T follicular helper cell (primary cell): ENCODE results near the gene PKD1L1.
"Not testable (repeated sequence)": the region's sequence is repeated elsewhere in the genome, so short reads cannot be mapped to it uniquely, and the experiment has no call there.

Experiments
- DNase-seq: peaks from one replicate; pipeline ENCODE4 v3.0.0-alpha.2; 2020; ENCODE audit warnings: low read depth

Gene PKD1L1

DNA sequence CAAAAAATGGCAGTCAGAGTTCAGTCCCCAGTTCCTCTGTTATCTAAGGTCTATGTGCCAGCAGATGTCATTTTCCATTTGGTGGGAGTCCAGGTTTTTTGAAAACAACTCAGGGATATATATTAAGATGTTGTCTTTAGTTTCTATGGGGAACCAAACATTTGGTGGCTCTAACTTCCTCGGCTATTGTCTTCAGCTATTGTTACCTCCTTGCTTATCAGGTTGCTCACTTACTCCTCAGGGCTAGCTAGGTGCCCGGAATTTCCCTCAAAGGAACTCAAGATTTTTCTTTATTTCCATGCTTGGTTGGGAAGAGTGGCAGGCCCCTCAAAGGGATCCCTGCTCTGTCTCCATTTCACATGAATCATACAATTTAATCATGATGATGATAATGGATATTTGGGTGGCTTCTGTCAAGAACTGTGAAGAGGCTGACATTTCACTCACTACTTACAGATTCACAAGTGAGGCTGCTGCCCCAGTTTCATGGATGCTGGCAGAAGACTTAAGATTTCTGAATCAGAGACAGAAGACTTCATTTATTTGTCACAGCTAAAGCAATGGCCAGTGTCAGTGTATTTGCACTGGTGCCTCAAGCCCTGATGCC is 182.8 kb downstream of the PKD1L1 start:
- no peak for DNase-seq

DNA sequence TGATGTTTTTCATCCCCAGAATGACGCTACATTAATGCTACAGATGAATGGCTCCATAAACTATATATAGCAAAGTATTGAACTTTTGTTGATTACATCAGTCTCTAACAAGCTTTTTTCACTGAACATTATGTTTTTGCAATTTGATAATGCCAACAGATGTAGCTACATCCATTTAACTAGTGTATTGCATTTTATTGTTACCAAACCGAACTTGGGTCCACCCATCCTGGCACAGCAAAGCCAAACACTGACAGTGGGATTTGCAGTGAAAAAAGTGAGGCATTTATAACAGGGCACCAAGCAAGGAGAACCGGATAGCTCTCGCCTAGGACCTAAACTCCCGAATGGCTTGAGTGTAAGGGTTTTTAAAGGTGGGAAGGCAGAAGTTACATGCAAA is 183.5 kb downstream of the PKD1L1 start:
- no peak for DNase-seq

DNA sequence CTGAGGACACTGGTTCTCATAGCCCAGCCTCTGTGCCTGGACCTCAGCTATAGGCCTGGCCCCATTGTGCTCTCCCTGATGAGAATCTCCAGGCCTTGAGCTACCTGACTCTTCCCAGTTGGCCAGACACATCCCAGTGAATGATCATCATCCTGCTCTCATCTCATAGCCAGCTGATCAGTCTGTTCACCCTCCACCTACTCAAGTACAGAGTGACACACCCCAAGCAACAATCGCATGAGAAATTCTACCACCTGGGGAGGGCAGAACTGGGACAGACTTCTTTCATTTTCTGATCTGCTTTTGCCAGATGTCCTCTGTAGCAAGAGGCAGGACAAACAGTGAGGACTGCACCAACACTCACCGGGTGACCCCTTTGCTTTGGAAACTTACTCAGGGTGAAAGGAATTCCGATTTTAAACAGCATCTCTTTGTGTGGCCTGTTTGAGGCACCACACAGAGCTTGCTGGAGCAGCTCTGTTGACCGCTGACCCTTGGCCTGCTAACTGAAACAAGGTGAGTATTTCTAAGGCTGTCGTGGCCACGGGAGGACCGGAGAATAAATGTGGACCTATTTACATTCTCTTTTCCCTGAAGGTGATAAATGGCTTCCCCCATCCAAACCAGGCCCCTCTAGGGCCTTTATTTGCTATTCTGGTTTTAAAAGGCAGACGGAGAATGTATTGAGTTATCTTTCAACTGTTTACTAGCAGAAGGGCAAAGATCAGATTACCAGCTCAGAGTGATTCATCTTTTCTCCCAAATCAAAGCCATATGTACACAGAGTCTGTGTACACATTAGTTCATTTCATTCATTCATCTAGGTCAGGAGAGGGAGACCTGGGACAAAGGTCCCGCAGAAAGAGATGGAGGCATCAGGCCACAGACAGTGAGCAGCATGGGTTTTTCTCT is 184.9 kb downstream of the PKD1L1 start:
- no peak for DNase-seq

DNA sequence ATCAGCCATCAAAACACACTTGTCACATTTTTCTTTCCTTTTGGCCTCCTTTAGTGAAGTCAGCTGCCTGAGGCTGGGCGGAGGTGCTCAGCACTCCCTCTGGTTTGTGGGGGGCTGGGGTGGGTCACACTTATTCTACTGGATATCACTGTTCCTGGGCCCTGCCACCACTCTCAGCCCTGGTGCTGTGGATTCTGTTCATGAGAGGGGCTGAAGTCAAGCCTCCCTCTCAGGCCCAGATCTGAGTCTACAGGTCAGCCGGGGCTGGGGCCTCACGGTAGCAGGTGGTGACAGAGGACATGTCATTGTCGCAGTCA is 185.6 kb downstream of the PKD1L1 start:
- no peak for DNase-seq

DNA sequence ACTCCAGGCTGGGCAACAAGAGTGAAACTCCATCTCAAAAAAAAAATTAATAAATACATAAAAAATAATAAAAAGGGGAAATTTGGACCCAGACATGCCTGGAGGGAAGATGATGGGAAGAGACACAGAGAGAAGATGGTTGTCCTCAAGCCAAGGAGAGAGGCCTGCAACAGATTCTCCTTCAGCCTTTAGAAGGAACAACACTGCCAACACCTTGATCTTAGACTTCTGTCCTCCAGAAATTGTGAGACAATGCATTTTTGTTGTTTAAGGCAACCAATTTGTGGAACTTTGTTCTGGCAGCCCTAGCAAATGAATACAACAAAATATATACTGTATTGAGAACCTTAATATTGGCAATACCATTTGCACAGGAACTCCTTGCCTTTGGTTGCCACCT is 186.1 kb downstream of the PKD1L1 start:
- DNase-seq = no peak

DNA sequence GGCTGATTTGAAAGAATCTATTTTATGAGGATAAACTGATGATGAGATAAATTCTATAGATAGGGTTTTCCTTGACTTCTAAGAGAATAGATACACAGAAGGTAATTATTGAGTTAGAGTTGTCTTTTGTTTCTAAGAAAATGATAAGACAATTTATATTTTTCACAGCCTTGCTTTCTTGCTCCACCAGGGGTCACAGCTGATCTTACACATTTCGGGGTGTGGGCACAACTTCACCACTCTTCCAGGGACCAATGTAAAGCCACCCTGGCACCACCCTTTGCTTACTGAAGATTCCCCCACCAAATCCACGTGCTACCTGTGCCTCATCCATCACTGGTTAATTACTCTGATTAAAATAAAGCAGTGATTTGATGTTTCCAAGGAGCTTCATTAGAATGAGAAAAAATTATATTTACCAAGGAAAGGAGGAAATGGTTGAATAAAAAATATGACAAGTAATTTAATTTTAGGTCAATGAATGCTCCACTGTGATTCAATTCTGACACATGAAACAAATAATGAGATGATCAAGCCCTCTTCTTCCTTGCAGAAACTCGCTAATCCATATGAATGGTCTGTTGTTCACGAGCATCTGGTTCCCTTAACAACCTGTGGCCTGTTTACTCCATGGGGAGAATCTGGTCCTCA is 189.1 kb downstream of the PKD1L1 start:
- DNase-seq = no peak

- DNase-seq = no peak
These were observed 189.7 kb downstream of the PKD1L1 start for GRCh38 chr7:47758546-47758945.

GRCh38 chr7:47757921-47758411 is 190.3 kb downstream of the PKD1L1 start:
- DNase-seq = no peak

GRCh38 chr7:47756636-47757035 is 191.6 kb downstream of the PKD1L1 start:
- DNase-seq = no peak

DNA sequence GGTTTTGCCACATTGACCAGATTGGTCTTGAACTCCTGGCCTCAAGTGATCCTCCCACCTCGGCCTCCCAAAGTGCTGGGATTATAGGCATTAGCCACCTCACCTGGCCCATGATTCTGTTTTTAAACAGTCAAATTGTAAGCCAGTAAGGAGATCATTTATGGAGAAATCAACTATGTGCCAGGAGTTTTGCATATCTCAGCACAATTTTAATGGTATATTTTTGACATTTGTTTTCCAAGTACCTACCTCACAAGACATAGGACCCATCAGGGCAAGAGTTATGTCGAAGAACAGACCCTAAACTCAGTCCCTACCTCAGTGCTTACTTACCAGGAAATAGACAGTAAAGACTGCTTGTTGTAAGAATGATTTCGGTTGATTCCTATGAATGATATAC is 193.0 kb downstream of the PKD1L1 start:
- DNase-seq = no peak

GRCh38 chr7:47751724-47752123 is 196.5 kb downstream of the PKD1L1 start:
- not testable (repeated sequence) for DNase-seq

DNA sequence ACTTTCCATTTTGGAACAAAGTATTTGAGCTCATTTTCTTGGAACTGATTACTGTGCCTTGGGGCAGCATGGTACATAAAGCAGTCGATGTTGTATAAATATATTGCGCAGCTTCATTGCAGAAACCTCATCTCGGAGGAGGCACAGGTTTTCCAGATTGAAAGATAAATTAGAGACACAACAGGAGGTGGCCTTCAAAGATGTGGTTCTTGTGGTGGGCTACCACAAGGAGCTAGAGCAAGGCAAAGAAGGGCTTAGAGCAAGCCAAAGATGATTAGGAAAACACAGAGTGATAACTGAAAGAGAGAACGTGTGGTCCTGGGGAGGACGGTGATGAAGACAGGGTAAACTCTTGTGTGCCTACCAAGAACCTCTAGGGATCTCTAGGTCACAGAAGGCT is 197.2 kb downstream of the PKD1L1 start:
- no peak for DNase-seq

- no peak for DNase-seq
These were observed 200.2 kb downstream of the PKD1L1 start for GRCh38 chr7:47748041-47748440.

DNA sequence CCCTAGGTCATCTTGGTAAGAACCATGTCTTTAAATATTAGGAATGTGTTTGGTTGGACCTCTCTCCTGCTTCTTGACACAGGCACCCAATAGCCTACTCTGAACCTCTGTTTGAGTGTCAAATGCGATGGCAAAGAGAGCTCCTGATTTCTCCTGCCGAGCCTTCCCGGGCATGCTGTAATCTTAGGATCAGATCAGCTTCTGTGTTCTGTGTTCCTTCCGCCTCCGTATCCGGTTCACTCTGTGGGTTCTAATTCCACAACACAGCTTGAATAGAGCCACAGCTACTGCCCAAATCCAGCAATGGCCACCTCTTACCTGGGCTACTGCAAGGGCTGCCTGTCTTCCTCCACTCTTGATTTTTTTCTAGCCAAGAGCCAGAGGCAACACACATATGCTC is 201.1 kb downstream of the PKD1L1 start:
- no peak for DNase-seq

DNA sequence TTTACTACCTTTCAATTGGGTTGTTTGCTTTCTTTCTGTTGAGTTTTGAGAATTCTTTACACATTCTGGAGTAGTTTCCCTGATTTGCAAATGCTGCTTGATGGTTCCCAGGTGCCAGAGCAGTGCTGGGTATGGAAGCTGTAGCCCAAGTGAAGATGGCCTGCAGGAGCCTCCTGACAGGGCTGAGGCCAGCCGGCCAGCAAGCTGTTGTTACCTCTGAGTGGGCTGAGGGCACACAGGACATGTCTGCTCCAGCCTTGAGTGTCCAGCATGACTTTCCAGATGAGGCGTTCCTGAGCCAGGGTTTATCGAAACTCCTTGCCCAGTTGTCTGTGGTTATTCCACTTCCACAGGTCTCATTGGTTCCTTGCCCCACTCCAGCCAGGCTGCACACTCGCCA is 201.8 kb downstream of the PKD1L1 start:
- DNase-seq = no peak

DNA sequence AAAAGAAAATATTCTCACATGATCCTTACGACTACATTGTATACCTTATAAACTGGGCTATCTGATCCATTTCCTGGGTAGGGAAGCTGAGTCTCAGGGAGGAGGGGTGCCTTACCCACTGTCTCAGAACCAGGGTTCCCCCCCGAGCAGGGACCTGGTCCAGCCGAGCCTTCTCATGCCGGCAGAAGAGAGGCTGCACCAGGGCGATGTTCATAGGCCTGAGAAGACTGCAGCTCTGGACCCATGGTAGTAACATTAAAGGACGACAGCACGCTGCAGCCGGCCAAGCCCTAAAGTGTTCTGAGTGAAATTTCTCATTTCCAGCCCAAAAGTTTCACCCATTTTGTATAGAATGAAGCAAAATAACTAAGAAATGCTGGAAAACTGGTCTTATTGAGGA is 203.4 kb downstream of the PKD1L1 start:
- no peak for DNase-seq

- DNase-seq = no peak
These were observed 204.2 kb downstream of the PKD1L1 start for GRCh38 chr7:47743965-47744591.

DNA sequence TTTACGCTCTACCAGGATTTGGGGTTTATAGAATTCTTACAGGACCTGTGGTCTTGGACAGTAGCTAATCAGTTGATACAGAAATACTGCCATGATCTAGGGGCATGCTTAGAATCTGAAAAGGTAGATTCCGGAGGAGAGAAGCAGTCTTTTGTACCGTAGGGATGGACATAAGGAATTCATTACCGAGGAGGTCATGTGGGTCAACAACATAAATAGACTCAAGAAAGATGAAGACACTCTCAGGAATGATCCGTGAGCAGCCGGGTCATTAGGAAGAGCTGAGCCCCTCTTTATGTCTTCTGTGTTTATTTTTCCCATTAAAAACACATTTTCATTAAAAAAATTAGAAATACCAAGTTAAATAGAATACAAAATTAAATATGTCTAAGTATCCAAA is 206.3 kb downstream of the PKD1L1 start:
- DNase-seq = no peak

DNA sequence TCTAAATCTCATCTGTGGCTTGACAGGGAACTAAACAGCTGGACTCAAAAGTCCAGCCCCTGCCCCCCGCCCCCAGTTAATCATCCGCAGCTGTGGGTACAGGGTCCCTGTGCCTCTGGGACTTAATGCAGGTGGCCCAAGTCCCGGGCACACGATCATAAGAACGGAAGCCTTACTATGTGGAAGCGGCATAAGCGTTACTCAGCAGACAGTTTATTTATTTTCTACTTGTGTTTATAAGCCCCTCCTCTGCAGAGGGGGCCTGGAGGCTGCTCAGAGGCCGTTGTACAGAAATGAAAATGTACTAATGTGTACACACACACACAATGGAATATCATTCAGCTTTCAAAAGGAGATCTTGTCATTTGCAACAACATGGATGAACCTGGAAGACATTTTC is 208.4 kb downstream of the PKD1L1 start:
- no peak for DNase-seq

- DNase-seq = no peak
These were observed 208.9 kb downstream of the PKD1L1 start for GRCh38 chr7:47739301-47739875.

GRCh38 chr7:47738563-47739166 is 209.6 kb downstream of the PKD1L1 start:
- DNase-seq = no peak

GRCh38 chr7:47737601-47738000 is 210.7 kb downstream of the PKD1L1 start:
- DNase-seq = no peak
